Measurements from ENCODE around the gene SPOCK3. TPM values are rescaled to one million over a fixed set of nuclear protein-coding genes. Genes with fewer than 3 reads are reported as not detected.

SPOCK3 gene
- total and polyA plus RNA-seq, 3 donors from 2014 or later: 0.16 to 1.5 (median 0.68) TPM

DNA sequence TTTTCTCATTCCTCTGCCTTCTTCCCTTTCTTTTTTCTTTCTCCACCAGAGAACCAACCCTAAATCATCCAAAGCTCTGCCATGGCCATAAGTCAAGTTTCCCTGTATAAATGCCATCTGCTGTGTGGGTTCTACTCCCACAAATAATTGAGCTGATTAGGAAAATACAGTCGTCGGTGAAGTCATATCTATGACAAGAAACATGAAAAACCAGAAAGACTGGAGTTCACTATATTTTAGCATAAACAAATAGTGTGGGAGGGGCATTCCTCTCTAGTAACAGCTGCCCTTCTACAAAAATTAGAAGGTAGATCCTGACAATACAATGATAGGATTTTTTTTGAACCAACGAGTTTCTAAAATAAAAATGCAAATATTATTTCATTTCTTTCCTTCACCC lies 48.8 kb downstream of the SPOCK3 start:
- H3K27me3 ChIP-seq: no peaks in the 10 kb centered on the region
- H3K4me1 ChIP-seq: no peaks in the 10 kb centered on the region
- intact Hi-C loops (cut with DNase I; ENCODE audit: low total_unique reads): no loop called here
- H3K9me3 ChIP-seq: no peaks in the 10 kb centered on the region
- 24 to 30% methylated on average over 3 of the region's 3 CpGs for WGBS, 2 donors
- no peak for DNase-seq
- no peaks in the 10 kb centered on the region for H3K36me3 ChIP-seq (ENCODE audit: low read depth, missing control alignments)
- H3K4me3 ChIP-seq: no peak overlapping the region
- no peak for TF ChIP-seq POLR2A (IDR thresholded peaks at IDR 0.05)
- TF ChIP-seq, protein P1, sequence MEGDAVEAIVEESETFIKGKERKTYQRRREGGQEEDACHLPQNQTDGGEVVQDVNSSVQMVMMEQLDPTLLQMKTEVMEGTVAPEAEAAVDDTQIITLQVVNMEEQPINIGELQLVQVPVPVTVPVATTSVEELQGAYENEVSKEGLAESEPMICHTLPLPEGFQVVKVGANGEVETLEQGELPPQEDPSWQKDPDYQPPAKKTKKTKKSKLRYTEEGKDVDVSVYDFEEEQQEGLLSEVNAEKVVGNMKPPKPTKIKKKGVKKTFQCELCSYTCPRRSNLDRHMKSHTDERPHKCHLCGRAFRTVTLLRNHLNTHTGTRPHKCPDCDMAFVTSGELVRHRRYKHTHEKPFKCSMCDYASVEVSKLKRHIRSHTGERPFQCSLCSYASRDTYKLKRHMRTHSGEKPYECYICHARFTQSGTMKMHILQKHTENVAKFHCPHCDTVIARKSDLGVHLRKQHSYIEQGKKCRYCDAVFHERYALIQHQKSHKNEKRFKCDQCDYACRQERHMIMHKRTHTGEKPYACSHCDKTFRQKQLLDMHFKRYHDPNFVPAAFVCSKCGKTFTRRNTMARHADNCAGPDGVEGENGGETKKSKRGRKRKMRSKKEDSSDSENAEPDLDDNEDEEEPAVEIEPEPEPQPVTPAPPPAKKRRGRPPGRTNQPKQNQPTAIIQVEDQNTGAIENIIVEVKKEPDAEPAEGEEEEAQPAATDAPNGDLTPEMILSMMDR (IDR thresholded peaks at IDR 0.05): no peak
- H3K27ac ChIP-seq: no peak overlapping the region

DNA sequence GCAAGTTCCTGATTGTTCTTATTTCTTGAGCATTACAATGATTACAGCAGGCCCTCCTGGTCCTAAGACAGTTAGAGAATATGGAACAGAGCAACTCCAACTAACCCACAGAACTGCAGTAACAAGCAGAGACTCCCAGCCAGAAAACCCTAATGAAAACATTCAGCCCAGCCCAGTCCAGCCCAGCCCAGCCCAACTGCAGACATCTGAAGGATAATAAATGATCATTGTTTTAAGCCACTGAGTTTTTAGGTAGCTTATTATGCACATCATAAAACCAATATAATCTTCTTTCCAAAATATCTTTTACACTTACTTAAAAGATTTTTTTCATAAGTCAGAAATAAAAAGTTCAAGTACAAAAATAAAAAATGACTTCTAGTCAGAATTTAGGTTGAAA lies 51.3 kb downstream of the SPOCK3 start:
- Histone ChIP-seq H3K27ac (no peak overlapping the region), H3K36me3 (ENCODE audit: low read depth, missing control alignments) (no peaks in the 10 kb centered on the region), H3K4me1 (no peaks in the 10 kb centered on the region), H3K4me3 (no peak overlapping the region), H3K9me3 (no peaks in the 10 kb centered on the region), H3K27me3 (no peaks in the 10 kb centered on the region)
- intact Hi-C loops (cut with DNase I; ENCODE audit: low total_unique reads): no loop called here
- TF ChIP-seq, protein P1 (IDR thresholded peaks at IDR 0.05): no peak
- TF ChIP-seq POLR2A (IDR thresholded peaks at IDR 0.05): no peak
- no peak for DNase-seq

DNA sequence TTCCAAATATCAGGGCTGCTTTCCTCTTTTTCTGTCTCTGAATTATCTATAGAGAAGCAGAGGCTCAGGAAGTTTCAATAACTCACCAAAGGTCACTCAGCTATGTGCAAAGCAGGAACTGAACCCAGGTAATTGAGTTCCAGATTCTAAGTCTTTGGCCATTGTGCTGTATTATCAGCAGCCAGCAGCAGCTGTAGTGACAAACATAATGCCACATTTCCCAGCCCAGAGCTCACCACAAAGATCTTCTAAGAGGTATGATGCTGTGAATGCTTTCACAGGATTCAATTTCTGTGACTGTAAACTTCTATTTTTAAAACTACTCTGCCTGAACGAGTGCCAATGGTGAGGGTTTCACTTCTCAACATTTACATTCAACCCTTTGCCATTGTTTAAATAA lies 56.4 kb downstream of the SPOCK3 start:
- no peak overlapping the region for H3K4me3 ChIP-seq
- no peak overlapping the region for H3K27ac ChIP-seq
- 54 to 56% methylated on average over 1 of the region's 1 CpG for WGBS, 2 donors
- DNase-seq: no peak
- TF ChIP-seq, protein P1 (IDR thresholded peaks at IDR 0.05): no peak
- TF ChIP-seq POLR2A (IDR thresholded peaks at IDR 0.05): no peak
- no peaks in the 10 kb centered on the region for H3K9me3 ChIP-seq
- no peaks in the 10 kb centered on the region for H3K36me3 ChIP-seq (ENCODE audit: low read depth, missing control alignments)
- H3K27me3 ChIP-seq: no peaks in the 10 kb centered on the region
- intact Hi-C loops (cut with DNase I; ENCODE audit: low total_unique reads): no loop called here
- no peaks in the 10 kb centered on the region for H3K4me1 ChIP-seq

DNA sequence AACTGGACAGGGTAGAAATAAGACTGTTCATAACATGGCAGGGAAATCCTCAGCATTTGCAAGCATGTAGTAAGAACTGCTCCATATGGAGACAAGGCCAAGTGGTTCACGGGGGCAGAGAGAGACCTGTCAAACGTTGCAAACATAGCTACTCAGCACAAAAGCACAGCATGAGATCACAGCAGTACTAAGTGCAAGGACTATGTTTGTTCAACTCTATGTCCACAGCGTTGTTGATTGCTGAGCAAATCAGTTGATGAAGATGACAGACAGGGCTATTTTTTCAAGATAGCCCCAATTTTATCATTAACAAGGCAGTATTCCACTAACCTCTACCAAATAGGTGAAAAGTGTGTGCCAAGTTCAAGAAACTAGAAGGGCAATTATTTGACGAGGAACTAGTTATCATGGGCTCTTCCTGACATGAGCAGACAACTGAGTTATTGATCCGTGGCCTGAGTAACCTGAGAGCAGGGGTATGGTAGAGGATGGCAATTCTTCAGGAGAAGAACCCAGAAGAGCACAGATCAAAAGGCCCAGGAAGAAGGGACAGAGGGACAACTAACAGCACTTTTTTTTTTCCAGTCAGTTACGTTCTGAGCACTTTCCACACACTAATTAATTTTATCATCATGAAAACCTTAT lies 57.4 kb downstream of the SPOCK3 start:
- Histone ChIP-seq H3K27ac (no peak overlapping the region), H3K36me3 (ENCODE audit: low read depth, missing control alignments) (no peaks in the 10 kb centered on the region), H3K9me3 (no peaks in the 10 kb centered on the region), H3K4me1 (no peaks in the 10 kb centered on the region), H3K27me3 (no peaks in the 10 kb centered on the region), H3K4me3 (no peak overlapping the region)
- WGBS, 2 donors: 71 to 79% methylated on average over 6 of the region's 6 CpGs
- TF ChIP-seq, protein P1 (IDR thresholded peaks at IDR 0.05): no peak
- TF ChIP-seq POLR2A (IDR thresholded peaks at IDR 0.05): no peak
- DNase-seq: no peak
- intact Hi-C loops (cut with DNase I; ENCODE audit: low total_unique reads): no loop called here

DNA sequence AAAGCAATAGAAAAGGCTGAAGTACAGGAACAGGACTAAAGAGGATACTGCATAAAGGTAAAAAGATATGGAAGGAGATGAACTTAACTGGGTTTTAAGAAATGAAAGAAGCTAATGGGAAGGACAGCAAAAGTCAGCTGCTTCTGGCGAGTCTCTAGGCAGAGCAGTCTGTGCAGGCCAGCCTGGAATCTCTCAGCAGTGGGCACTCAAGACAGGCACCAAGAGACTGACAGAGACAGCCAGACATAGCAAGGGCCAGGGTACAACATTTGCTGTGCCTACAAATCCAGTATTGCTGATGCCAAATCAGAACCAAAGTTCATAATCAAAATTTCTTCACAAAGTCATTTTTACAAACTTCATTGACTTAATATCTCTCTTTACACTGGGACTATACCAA lies 62.4 kb downstream of the SPOCK3 start:
- TF ChIP-seq, protein P1 (IDR thresholded peaks at IDR 0.05): no peak
- no peak for TF ChIP-seq POLR2A (IDR thresholded peaks at IDR 0.05)
- Histone ChIP-seq H3K4me1 (no peaks in the 10 kb centered on the region), H3K27me3 (no peaks in the 10 kb centered on the region), H3K9me3 (no peaks in the 10 kb centered on the region), H3K4me3 (no peak overlapping the region), H3K27ac (no peak overlapping the region), H3K36me3 (ENCODE audit: low read depth, missing control alignments) (no peaks in the 10 kb centered on the region)
- no peak for DNase-seq
- WGBS, 2 donors: 81 to 94% methylated on average over 1 of the region's 1 CpG
- intact Hi-C loops (cut with DNase I; ENCODE audit: low total_unique reads): no loop called here
